IMR-90 (cell line): ENCODE data around the gene LBP. TPM values are rescaled to one million over a fixed set of nuclear protein-coding genes. Genes with fewer than 3 reads are reported as not detected.

ENCODE experiments used
- ATAC-seq: fragments of 200-7000 bp; cut with Tn5 transposase; 2 replicates; pipeline ENCODE4 v1.9.1; 2020; ENCODE audit warnings: low read depth, mild to moderate bottlenecking, moderate library complexity
- BruUV-seq: library from RNA; stranded (reverse); fragments of 400-500 nt; replicated peaks from 2 replicates; lab custom pipeline; 2021; lab: Mats Ljungman, UMichigan
- CTCF ChIA-PET: fragments of 300-600 bp; formaldehyde crosslinking; extraction: SDS; loops from one replicate; lab custom pipeline; 2021; ENCODE audit warnings: antibody characterized with exemption; lab: Yijun Ruan, JAX
- POLR2A ChIA-PET: fragments of 300-600 bp; sonication (Branson Sonifier 250); formaldehyde crosslinking; loops from one replicate; lab custom pipeline; 2022; ENCODE audit warnings: antibody characterized with exemption; ENCODE audit not compliant: unreplicated experiment; lab: Charles Lee
- DNase-seq: peaks from one replicate; pipeline ENCODE4 v3.0.0; 2013
- H2AFZ ChIP-seq: replicated peaks from 2 replicates; pipeline ENCODE3; 2013; ENCODE audit warnings: low read length, mild to moderate bottlenecking; ENCODE audit not compliant: poor library complexity
- H2AK5ac ChIP-seq: 2 replicates; pipeline ENCODE4 v1.6.1; 2013; ENCODE audit warnings: low read depth, low read length, inconsistent platforms
- H2AK9ac ChIP-seq: replicated peaks from 2 replicates; pipeline ENCODE3; 2013; ENCODE audit warnings: mild to moderate bottlenecking, low read depth, low read length, moderate library complexity; ENCODE audit not compliant: poor library complexity
- H2BK120ac ChIP-seq: 2 replicates; pipeline ENCODE4 v1.6.1; 2013; ENCODE audit warnings: low read depth, low read length, inconsistent platforms
- H2BK15ac ChIP-seq: 3 replicates; pipeline ENCODE4 v1.6.1; 2013; ENCODE audit warnings: low read depth, low read length, inconsistent platforms
- H2BK20ac ChIP-seq: 2 replicates; pipeline ENCODE4 v1.6.1; 2013; ENCODE audit warnings: low read depth, mild to moderate bottlenecking, inconsistent platforms, low read length, moderate library complexity
- H2BK5ac ChIP-seq: 2 replicates; pipeline ENCODE4 v1.6.1; 2013; ENCODE audit warnings: mild to moderate bottlenecking, low read depth, low read length, inconsistent platforms; ENCODE audit not compliant: poor library complexity, severe bottlenecking
- H3K14ac ChIP-seq: replicated peaks from 2 replicates; pipeline ENCODE4 v1.6.1; 2013; ENCODE audit warnings: low read depth, low read length, inconsistent platforms
- H3K18ac ChIP-seq: 2 replicates; pipeline ENCODE4 v1.6.1; 2013; ENCODE audit warnings: low read depth, low read length, control low read depth
- H3K23ac ChIP-seq: 2 replicates; pipeline ENCODE4 v1.6.1; 2013; ENCODE audit warnings: low read depth, low read length, inconsistent platforms
- H3K27ac ChIP-seq: 2 replicates; pipeline ENCODE4 v1.5.1; 2013; ENCODE audit warnings: mild to moderate bottlenecking, control low read depth, low read length; ENCODE audit not compliant: insufficient read depth
- H3K27me3 ChIP-seq: 2 replicates; pipeline ENCODE4 v1.6.1; 2013; ENCODE audit warnings: low read length; ENCODE audit not compliant: control insufficient read depth, insufficient read depth
- H3K36me3 ChIP-seq: 2 replicates; pipeline ENCODE4 v1.6.1; 2013; ENCODE audit warnings: low read length, mixed read lengths; ENCODE audit not compliant: control insufficient read depth, insufficient read depth
- H3K4ac ChIP-seq: 2 replicates; pipeline ENCODE4 v1.6.1; 2013; ENCODE audit warnings: low read depth, low read length, inconsistent platforms
- H3K4me1 ChIP-seq: 2 replicates; pipeline ENCODE4 v1.6.1; 2013; ENCODE audit warnings: low read length, mixed read lengths; ENCODE audit not compliant: control insufficient read depth, insufficient read depth
- H3K4me2 ChIP-seq: 2 replicates; pipeline ENCODE4 v1.6.1; 2013; ENCODE audit warnings: low read depth, mild to moderate bottlenecking, control low read depth, low read length, moderate library complexity
- H3K4me3 ChIP-seq: 2 replicates; pipeline ENCODE4 v1.5.1; 2013; ENCODE audit warnings: low read depth, mild to moderate bottlenecking, control low read depth, low read length, moderate library complexity; ENCODE audit not compliant: insufficient read depth
- H3K56ac ChIP-seq: 2 replicates; pipeline ENCODE4 v1.6.1; 2013; ENCODE audit warnings: low read length, inconsistent platforms; ENCODE audit not compliant: insufficient read depth; ENCODE audit errors: extremely low read depth
- H3K79me1 ChIP-seq, 2 experiments: 2 replicates each; pipeline ENCODE4 v1.6.1; 2013; ENCODE audit warnings: low read length in 2 of 2, inconsistent platforms in 1 of 2, low read depth in 1 of 2
- H3K9ac ChIP-seq: 2 replicates; pipeline ENCODE4 v1.6.1; 2013; ENCODE audit warnings: low read depth, low read length, control low read depth
- H3K9me1 ChIP-seq: 2 replicates; pipeline ENCODE4 v1.6.1; 2013; ENCODE audit warnings: low read length, inconsistent platforms; ENCODE audit not compliant: insufficient read depth
- H3K9me3 ChIP-seq: 2 replicates; pipeline ENCODE4 v1.6.1; 2013; ENCODE audit warnings: low read length; ENCODE audit not compliant: control insufficient read depth, insufficient read depth
- H4K20me1 ChIP-seq: 2 replicates; pipeline ENCODE4 v1.6.1; 2013; ENCODE audit warnings: low read length, inconsistent platforms; ENCODE audit not compliant: insufficient read depth
- H4K5ac ChIP-seq: 2 replicates; pipeline ENCODE4 v1.6.1; 2013; ENCODE audit warnings: mild to moderate bottlenecking, low read depth, low read length, control low read depth
- H4K8ac ChIP-seq, 2 experiments: 2 replicates each; pipeline ENCODE4 v1.6.1; 2013; ENCODE audit warnings: low read depth in 2 of 2, low read length in 2 of 2, control low read depth in 1 of 2, inconsistent platforms in 1 of 2
- H4K91ac ChIP-seq: 2 replicates; pipeline ENCODE4 v1.6.1; 2013; ENCODE audit warnings: low read depth, low read length, inconsistent platforms; ENCODE audit not compliant: insufficient read depth
- BHLHE40 ChIP-seq: fragments of 150-350 bp; IDR thresholded peaks from 2 replicates; pipeline ENCODE4 v1.6.1; 2016; ENCODE audit warnings: mild to moderate bottlenecking, low read depth, low read length
- CEBPB ChIP-seq: IDR thresholded peaks from 2 replicates; pipeline ENCODE4 v1.6.1; 2012; ENCODE audit warnings: low read depth, low read length, improper control_type of control experiment
- CTCF ChIP-seq: conservative IDR thresholded peaks from 2 replicates; pipeline ENCODE4 v1.5.1; 2012; ENCODE audit warnings: mild to moderate bottlenecking, low read depth, low read length, improper control_type of control experiment
- MAFK ChIP-seq: IDR thresholded peaks from 2 replicates; pipeline ENCODE4 v1.6.1; 2012; ENCODE audit warnings: low read depth, low read length, improper control_type of control experiment
- NFE2L2 ChIP-seq: fragments of 150-350 bp; IDR thresholded peaks from 2 replicates; pipeline ENCODE4 v1.6.1; 2016; ENCODE audit warnings: low read depth, mild to moderate bottlenecking, low read length
- POLR2A ChIP-seq: IDR thresholded peaks from 2 replicates; pipeline ENCODE4 v1.6.1; 2012; ENCODE audit warnings: mild to moderate bottlenecking, low read depth, low read length
- RAD21 ChIP-seq: IDR thresholded peaks from 2 replicates; pipeline ENCODE4 v1.6.1; 2012; ENCODE audit warnings: low read length, improper control_type of control experiment
- RCOR1 ChIP-seq: IDR thresholded peaks from 2 replicates; pipeline ENCODE4 v1.6.1; 2012; ENCODE audit warnings: mild to moderate bottlenecking, low read length, improper control_type of control experiment; ENCODE audit not compliant: insufficient replicate concordance
- RFX5 ChIP-seq: IDR thresholded peaks from 2 replicates; pipeline ENCODE4 v1.8.0; 2012; ENCODE audit warnings: low read depth, mild to moderate bottlenecking, low read length, moderate library complexity
- WGBS, 2 experiments: methylation state at CpG; one replicate each; pipeline versions ENCODE4 v1.1.5 to v1.1.7; 2013; ENCODE audit warnings: missing lambda C conversion rate in 2 of 2; ENCODE audit not compliant: insufficient read length in 1 of 2; ENCODE audit errors: extremely low coverage in 2 of 2; 5-methylcytosine and 5-hydroxymethylcytosine counted together
- dilution Hi-C: fragments of 300-500 bp; cut with HindIII; formaldehyde crosslinking; loops from one replicate; pipeline ENCODE4 v1.14.3; 2018; ENCODE audit warnings: low sequenced_read_pairs; ENCODE audit not compliant: unreplicated experiment
- in situ Hi-C: fragments of 300-500 bp; cut with MboI; formaldehyde crosslinking; loops from 3 replicates; pipeline ENCODE4 v1.14.3; 2019; ENCODE audit warnings: low sequenced_read_pairs, inconsistent platforms, mixed read lengths
- intact Hi-C: fragments of 100-400 bp; cut with micrococcal nuclease; formaldehyde crosslinking; loops from 2 replicates; pipeline ENCODE4 v1.10.0; 2022
- polyA plus RNA-seq, 3 experiments: library from polyadenylated mRNA; depleted of rRNA; stranded (reverse); fragments of >200 nt; gene quantifications; 2 replicates each; pipeline ENCODE4 v1.2.3, GENCODE V29; 2012; ENCODE audit warnings: low replicate concordance in 1 of 3
- total RNA-seq: library from RNA; depleted of rRNA; stranded (reverse); fragments of >200 nt; gene quantifications from 2 replicates; pipeline ENCODE4 v1.2.3, GENCODE V29; 2012
- TF ChIP-seq, protein P1 (sequence below): fragments of 150-350 bp; IDR thresholded peaks from 2 replicates; pipeline ENCODE4 v1.6.1; 2017; ENCODE audit warnings: mild to moderate bottlenecking, antibody characterized with exemption, low read length, low read depth

Gene LBP
- total and polyA plus RNA-seq, 2 of the 4 experiments (the other 2 are of a cell fraction), result not detected

- peaks cover 51% of the 10 kb centered on the region for H3K36me3 ChIP-seq
- ATAC-seq, result peak; percentile 74
These were observed 72.4 kb downstream of the LBP start for GRCh38 chr20:38418509-38419204.

More at GRCh38 chr20:38418509-38419204, 72.4 kb downstream of the LBP start:
- CTCF ChIA-PET, result interaction anchor here (0.6 to 1.3 kb wide), 2 partner anchors 17 to 97 kb away, joined by 3 to 4 read pairs; partner anchors contain the start of gene SNHG17
- peaks cover 42% of the 10 kb centered on the region for H4K20me1 ChIP-seq
- no peak overlapping the region for H3K23ac ChIP-seq
- BruUV-seq, result no TSS peak
- no peak for TF ChIP-seq RAD21
- no peak for TF ChIP-seq CTCF
- TF ChIP-seq BHLHE40, result no peak
- no peak for TF ChIP-seq RCOR1
- TF ChIP-seq RFX5, result no peak
- TF ChIP-seq, protein P1, sequence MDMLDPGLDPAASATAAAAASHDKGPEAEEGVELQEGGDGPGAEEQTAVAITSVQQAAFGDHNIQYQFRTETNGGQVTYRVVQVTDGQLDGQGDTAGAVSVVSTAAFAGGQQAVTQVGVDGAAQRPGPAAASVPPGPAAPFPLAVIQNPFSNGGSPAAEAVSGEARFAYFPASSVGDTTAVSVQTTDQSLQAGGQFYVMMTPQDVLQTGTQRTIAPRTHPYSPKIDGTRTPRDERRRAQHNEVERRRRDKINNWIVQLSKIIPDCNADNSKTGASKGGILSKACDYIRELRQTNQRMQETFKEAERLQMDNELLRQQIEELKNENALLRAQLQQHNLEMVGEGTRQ, result no peak
- TF ChIP-seq POLR2A, result no peak
- no peak for TF ChIP-seq CEBPB
- TF ChIP-seq NFE2L2, result no peak
- TF ChIP-seq MAFK, result no peak
- H3K27ac ChIP-seq, result no peak overlapping the region
- no peak overlapping the region for H3K4me2 ChIP-seq
- H4K91ac ChIP-seq, result no peak overlapping the region
- no peak overlapping the region for H2BK15ac ChIP-seq
- no peak overlapping the region for H4K5ac ChIP-seq
- H4K8ac ChIP-seq, result no peak overlapping the region
- H2AK5ac ChIP-seq, result no peak overlapping the region
- DNase-seq, result peak; percentile 40
- H2BK20ac ChIP-seq, result no peak overlapping the region
- intact Hi-C loops (no loop called here), dilution Hi-C loops (no loop called here), in situ Hi-C loops (loop anchor here (10.0 kb wide), 1 partner anchor 364 kb away; no protein-coding TSS in a partner anchor)
- no peak overlapping the region for H3K18ac ChIP-seq
- WGBS, 2 experiments, result 80% methylated on average over 2 of the region's 4 CpGs; no CpG with 5 or more reads in 1 of the 2 experiments
- no peak overlapping the region for H3K4me3 ChIP-seq
- no peaks in the 10 kb centered on the region; the same call in 1 of the 2 replicates for H3K9me1 ChIP-seq
- peaks cover 12 to 40% of the 10 kb centered on the region in 2 experiments for H3K79me1 ChIP-seq
- H3K9ac ChIP-seq, result no peak overlapping the region
- no peaks in the 10 kb centered on the region for H3K9me3 ChIP-seq
- no peak overlapping the region for H2BK120ac ChIP-seq
- H2BK5ac ChIP-seq, result no peak overlapping the region
- H3K27me3 ChIP-seq, result no peaks in the 10 kb centered on the region
- no peak overlapping the region for H3K56ac ChIP-seq
- peak overlapping the region; percentile 47 for H2AK9ac ChIP-seq
- H3K14ac ChIP-seq, result no peak overlapping the region
- POLR2A ChIA-PET, result no interaction called here
- no peaks in the 10 kb centered on the region; the same call in 1 of the 2 replicates for H3K4me1 ChIP-seq
- no peak overlapping the region for H2AFZ ChIP-seq
- no peak overlapping the region for H3K4ac ChIP-seq
